CD4-positive, alpha-beta T cell treated with Interleukin-6 at 100 ng/mL for 8 hours (primary cell): Measurements from ENCODE around the gene SHB.

Source experiments
- DNase-seq: peaks from one replicate; pipeline ENCODE4 v3.0.0-alpha.2; 2020; ENCODE audit warnings: mixed read lengths, low spot score

SHB gene

GRCh38 chr9:37929441-37929895, 139.6 kb downstream of the SHB start:
- no peak for DNase-seq

- no peak for DNase-seq
These were observed 140.2 kb downstream of the SHB start for GRCh38 chr9:37928552-37929430.

- DNase-seq: no peak
These were observed 141.2 kb downstream of the SHB start for GRCh38 chr9:37927601-37928551.

- no peak for DNase-seq
These were observed 141.9 kb downstream of the SHB start for GRCh38 chr9:37927132-37927531.

GRCh38 chr9:37926737-37927118, 142.3 kb downstream of the SHB start:
- DNase-seq: no peak

GRCh38 chr9:37925786-37926736, 143.0 kb downstream of the SHB start:
- DNase-seq: no peak

- DNase-seq: no peak
These were observed 144.0 kb downstream of the SHB start for GRCh38 chr9:37925006-37925405.

- no peak for DNase-seq
These were observed 144.5 kb downstream of the SHB start for GRCh38 chr9:37924538-37924937.

GRCh38 chr9:37923796-37924427, 145.1 kb downstream of the SHB start:
- DNase-seq: no peak

GRCh38 chr9:37923118-37923795, 145.8 kb downstream of the SHB start:
- DNase-seq: no peak

GRCh38 chr9:37922363-37923117, 146.5 kb downstream of the SHB start:
- DNase-seq: no peak

GRCh38 chr9:37921546-37922300, 147.3 kb downstream of the SHB start:
- DNase-seq: no peak

GRCh38 chr9:37921168-37921510, 147.9 kb downstream of the SHB start:
- no peak for DNase-seq

- no peak for DNase-seq
These were observed 148.4 kb downstream of the SHB start for GRCh38 chr9:37920471-37921167.

GRCh38 chr9:37919956-37920335, 149.1 kb downstream of the SHB start:
- no peak for DNase-seq

GRCh38 chr9:37919246-37919955, 149.6 kb downstream of the SHB start:
- no peak for DNase-seq

- DNase-seq: no peak
These were observed 150.3 kb downstream of the SHB start for GRCh38 chr9:37918665-37919170.
